Measurements from ENCODE around the gene TACR2.

TACR2 gene

GRCh38 chr10:69353977-69354635 lies 62.6 kb downstream of the TACR2 start:
- DNase-seq (ENCODE audit: extremely low spot score, insufficient read length, low read depth) (no peak), FAIRE-seq (no peak)
